HAP-1 (cell line): ENCODE data around the gene TAS1R2.

Source experiments
- DNase-seq, 2 experiments: peaks; one replicate each; pipeline ENCODE4 v3.0.0-alpha.2; 2016 to 2020; ENCODE audit warnings: low spot score in 2 of 2
- H3K27me3 ChIP-seq: fragments of 250-450 bp; sonication (Bioruptor Pico); 2 replicates; pipeline ENCODE4 v1.5.1; 2020; ENCODE audit warnings: low read depth, mild to moderate bottlenecking, moderate library complexity
- H3K36me3 ChIP-seq: fragments of 250-450 bp; sonication (Bioruptor Pico); replicated peaks from 2 replicates; pipeline ENCODE4 v1.5.1; 2020; ENCODE audit warnings: mild to moderate bottlenecking
- H3K4me1 ChIP-seq: fragments of 250-450 bp; sonication (Bioruptor Pico); 2 replicates; pipeline ENCODE4 v1.5.1; 2020; ENCODE audit warnings: mild to moderate bottlenecking
- H3K4me3 ChIP-seq: fragments of 250-450 bp; sonication (Bioruptor Pico); 2 replicates; pipeline ENCODE4 v1.5.1; 2020; ENCODE audit warnings: mild to moderate bottlenecking, moderate library complexity
- H3K9me3 ChIP-seq: fragments of 250-450 bp; sonication (Bioruptor Pico); 2 replicates; pipeline ENCODE4 v1.5.1; 2020; ENCODE audit warnings: mild to moderate bottlenecking, moderate library complexity
- in situ Hi-C: fragments of 300-500 bp; cut with MboI; formaldehyde crosslinking; loops from 3 replicates; pipeline ENCODE4 v1.14.3; 2020; ENCODE audit warnings: low sequenced_read_pairs, inconsistent platforms, mixed read lengths

TAS1R2 gene

DNA sequence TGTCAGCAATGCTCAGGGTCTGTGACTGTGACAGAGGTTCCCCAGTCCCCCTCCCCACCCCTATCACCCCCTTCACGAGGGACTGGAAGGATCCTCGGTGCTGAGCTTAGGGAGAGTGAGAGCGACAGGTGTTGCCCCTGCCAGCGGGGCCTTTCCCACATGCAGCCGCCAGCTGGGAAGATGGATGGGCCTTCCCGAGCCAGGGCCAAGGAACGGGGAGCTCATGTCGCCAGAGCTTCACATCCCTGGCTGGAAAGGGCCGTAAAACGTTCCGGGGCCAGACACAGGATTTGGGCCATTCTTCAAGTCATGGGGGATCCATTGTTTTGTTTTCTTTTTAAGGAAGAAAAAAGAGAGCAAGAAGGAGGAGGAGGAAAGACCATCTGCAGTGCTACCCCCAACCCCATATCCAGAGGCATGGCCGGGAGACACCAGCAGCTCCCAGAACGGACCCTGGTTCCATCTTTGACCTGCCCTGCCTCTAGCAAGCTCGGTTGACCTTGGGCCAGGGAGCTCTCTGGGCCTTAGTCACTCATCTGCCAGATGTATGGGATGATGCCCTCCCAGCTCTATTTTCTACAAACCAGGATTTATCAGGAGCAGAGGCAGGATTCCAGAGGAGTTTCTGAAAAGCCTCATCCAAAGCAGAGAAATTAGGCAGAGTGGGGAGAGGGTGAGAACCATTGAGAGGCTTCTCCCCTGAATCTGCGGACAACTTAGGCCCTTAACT is 54.1 kb downstream of the TAS1R2 start:
- in situ Hi-C loops = no loop called here
- no peak for DNase-seq
- H3K4me1 ChIP-seq = no peaks in the 10 kb centered on the region
- H3K9me3 ChIP-seq = no peaks in the 10 kb centered on the region
- H3K36me3 ChIP-seq = no peaks in the 10 kb centered on the region
- H3K4me3 ChIP-seq = no peak overlapping the region
- no peaks in the 10 kb centered on the region; the same call in 1 of the 2 replicates for H3K27me3 ChIP-seq

- H3K4me1 ChIP-seq = no peaks in the 10 kb centered on the region
- no peaks in the 10 kb centered on the region; the same call in 1 of the 2 replicates for H3K27me3 ChIP-seq
- DNase-seq = no peak
- in situ Hi-C loops = no loop called here
- H3K36me3 ChIP-seq = no peaks in the 10 kb centered on the region
- no peaks in the 10 kb centered on the region for H3K9me3 ChIP-seq
- H3K4me3 ChIP-seq = no peak overlapping the region
Measured at GRCh38 chr1:18803851-18804250, 55.6 kb downstream of the TAS1R2 start.

GRCh38 chr1:18803151-18803791 is 56.2 kb downstream of the TAS1R2 start:
- H3K27me3 ChIP-seq = no peaks in the 10 kb centered on the region; the same call in 1 of the 2 replicates
- in situ Hi-C loops = no loop called here
- no peaks in the 10 kb centered on the region for H3K36me3 ChIP-seq
- no peak for DNase-seq
- no peaks in the 10 kb centered on the region for H3K4me1 ChIP-seq
- H3K4me3 ChIP-seq = no peak overlapping the region
- no peaks in the 10 kb centered on the region for H3K9me3 ChIP-seq

- no peak overlapping the region for H3K4me3 ChIP-seq
- in situ Hi-C loops = no loop called here
- H3K36me3 ChIP-seq = no peaks in the 10 kb centered on the region
- no peak for DNase-seq
- H3K27me3 ChIP-seq = no peaks in the 10 kb centered on the region; the same call in 1 of the 2 replicates
- H3K9me3 ChIP-seq = no peaks in the 10 kb centered on the region
- H3K4me1 ChIP-seq = no peaks in the 10 kb centered on the region
Measured at GRCh38 chr1:18802231-18802630, 57.2 kb downstream of the TAS1R2 start.

- H3K9me3 ChIP-seq = no peaks in the 10 kb centered on the region
- no peak for DNase-seq
- no peak overlapping the region for H3K4me3 ChIP-seq
- in situ Hi-C loops = no loop called here
- H3K4me1 ChIP-seq = no peaks in the 10 kb centered on the region
- no peaks in the 10 kb centered on the region; the same call in 1 of the 2 replicates for H3K27me3 ChIP-seq
- no peaks in the 10 kb centered on the region for H3K36me3 ChIP-seq
Measured at GRCh38 chr1:18800258-18800657, 59.2 kb downstream of the TAS1R2 start.

GRCh38 chr1:18799454-18799853 is 60.0 kb downstream of the TAS1R2 start:
- Histone ChIP-seq H3K36me3 (no peaks in the 10 kb centered on the region), H3K9me3 (no peaks in the 10 kb centered on the region), H3K4me1 (no peaks in the 10 kb centered on the region), H3K27me3 (no peaks in the 10 kb centered on the region; the same call in 1 of the 2 replicates), H3K4me3 (no peak overlapping the region)
- in situ Hi-C loops = no loop called here
- no peak for DNase-seq

- no peaks in the 10 kb centered on the region for H3K9me3 ChIP-seq
- no peak overlapping the region for H3K4me3 ChIP-seq
- H3K27me3 ChIP-seq = no peaks in the 10 kb centered on the region; the same call in 1 of the 2 replicates
- H3K4me1 ChIP-seq = no peaks in the 10 kb centered on the region
- no peak for DNase-seq
- H3K36me3 ChIP-seq = no peaks in the 10 kb centered on the region
- in situ Hi-C loops = no loop called here
Measured at GRCh38 chr1:18798946-18799345, 60.5 kb downstream of the TAS1R2 start.

DNA sequence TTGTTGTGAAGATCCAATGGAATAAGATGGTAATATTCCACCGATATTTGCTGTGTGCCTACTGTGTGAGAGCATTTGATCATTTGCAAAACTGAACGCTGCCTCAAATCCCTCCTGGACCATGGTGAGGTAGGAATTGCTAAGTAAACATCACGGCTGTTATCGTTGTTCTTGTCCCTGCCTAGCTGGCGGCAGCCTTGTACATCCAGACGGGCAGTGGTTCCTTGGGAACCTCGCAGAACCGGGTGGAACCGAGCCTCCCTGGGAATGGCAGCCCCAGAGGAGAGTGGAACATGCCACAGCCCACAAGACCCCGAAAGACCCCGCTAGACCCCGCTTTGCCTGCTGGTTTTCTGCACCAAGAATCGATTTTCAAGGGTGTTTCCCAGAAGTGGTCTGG is 60.9 kb downstream of the TAS1R2 start:
- no peak for DNase-seq
- H3K4me3 ChIP-seq = no peak overlapping the region
- H3K9me3 ChIP-seq = no peaks in the 10 kb centered on the region
- in situ Hi-C loops = no loop called here
- no peaks in the 10 kb centered on the region for H3K4me1 ChIP-seq
- 0 out of 2 replicates have a peak, but pooled peaks cover 2% of the 10 kb centered on the region for H3K27me3 ChIP-seq
- no peaks in the 10 kb centered on the region for H3K36me3 ChIP-seq

GRCh38 chr1:18796950-18797349 is 62.5 kb downstream of the TAS1R2 start:
- no peaks in the 10 kb centered on the region for H3K36me3 ChIP-seq
- in situ Hi-C loops = no loop called here

DNA sequence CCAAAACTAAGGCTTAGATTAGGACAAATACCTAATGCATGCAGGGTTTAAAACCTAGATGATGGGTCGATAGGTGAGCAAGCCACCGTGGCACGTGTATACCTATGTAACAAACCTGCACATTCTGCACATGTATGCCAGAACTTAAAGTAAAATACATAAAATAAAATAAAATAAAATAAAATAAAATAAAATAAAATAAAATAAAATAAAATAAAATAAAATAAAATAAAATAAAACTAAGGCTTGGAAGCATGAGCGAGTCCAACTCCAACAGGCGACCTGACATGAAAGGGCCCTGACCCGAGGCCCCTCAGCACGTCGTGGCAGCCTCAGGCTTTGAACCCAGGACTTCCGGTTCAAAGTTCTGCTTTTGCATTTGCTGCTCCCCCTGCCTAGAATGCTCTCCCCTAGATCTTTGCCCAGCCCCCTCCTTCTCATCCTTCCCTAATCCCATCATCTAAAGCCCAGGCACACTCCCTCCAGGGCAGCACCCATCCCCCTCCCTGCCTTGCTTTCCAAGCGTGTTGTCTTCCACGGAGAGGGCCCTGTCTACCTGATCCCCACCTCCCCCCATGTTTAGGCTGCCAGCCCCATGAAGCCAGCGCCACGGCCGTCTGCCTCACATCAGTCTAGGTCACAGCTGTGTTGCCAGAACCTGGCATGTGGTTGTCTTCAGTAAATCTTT is 64.3 kb downstream of the TAS1R2 start:
- Histone ChIP-seq H3K4me3 (no peak overlapping the region), H3K9me3 (no peaks in the 10 kb centered on the region), H3K36me3 (no peaks in the 10 kb centered on the region), H3K27me3 (peaks cover 15% of the 10 kb centered on the region), H3K4me1 (no peaks in the 10 kb centered on the region)
- in situ Hi-C loops = no loop called here
- DNase-seq = no peak

More at GRCh38 chr1:18796950-18797349, 62.5 kb downstream of the TAS1R2 start:
- Histone ChIP-seq H3K27me3 (peaks cover 9% of the 10 kb centered on the region; the same call in 1 of the 2 replicates), H3K9me3 (no peaks in the 10 kb centered on the region), H3K4me3 (no peak overlapping the region), H3K4me1 (no peaks in the 10 kb centered on the region)
- DNase-seq = no peak

DNA sequence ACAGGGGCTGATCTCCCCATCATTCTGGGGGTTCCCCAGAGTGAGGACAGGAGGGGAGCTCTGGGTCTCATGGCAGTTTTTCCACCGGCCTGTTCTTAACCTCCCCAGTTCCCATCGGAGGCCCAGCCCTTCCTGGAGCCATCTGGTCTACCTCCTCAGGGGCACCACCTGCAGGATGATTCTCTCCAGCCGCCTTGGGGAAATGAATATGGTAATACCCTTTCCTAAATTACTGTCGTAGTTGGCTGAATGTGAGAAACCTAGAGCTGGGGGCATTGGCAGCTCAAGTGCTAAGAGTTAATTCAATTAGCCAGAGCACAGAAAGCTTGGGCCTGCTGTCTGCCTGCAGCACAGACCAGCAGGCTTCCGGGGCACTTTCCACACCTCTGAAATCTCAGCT is 64.9 kb downstream of the TAS1R2 start:
- no peaks in the 10 kb centered on the region for H3K4me1 ChIP-seq
- no peaks in the 10 kb centered on the region for H3K9me3 ChIP-seq
- in situ Hi-C loops = no loop called here
- H3K27me3 ChIP-seq = peaks cover 21% of the 10 kb centered on the region
- H3K4me3 ChIP-seq = no peak overlapping the region
- DNase-seq = peak in 1 of 2 experiments; percentile 28
- H3K36me3 ChIP-seq = no peaks in the 10 kb centered on the region

GRCh38 chr1:18794051-18794450 is 65.4 kb downstream of the TAS1R2 start:
- DNase-seq = no peak
- H3K36me3 ChIP-seq = no peaks in the 10 kb centered on the region
- in situ Hi-C loops = no loop called here
- no peaks in the 10 kb centered on the region for H3K9me3 ChIP-seq
- H3K4me1 ChIP-seq = no peaks in the 10 kb centered on the region
- H3K4me3 ChIP-seq = no peak overlapping the region
- H3K27me3 ChIP-seq = peaks cover 22% of the 10 kb centered on the region

- Histone ChIP-seq H3K4me3 (no peak overlapping the region), H3K4me1 (no peaks in the 10 kb centered on the region), H3K9me3 (no peaks in the 10 kb centered on the region), H3K36me3 (no peaks in the 10 kb centered on the region), H3K27me3 (peaks cover 22% of the 10 kb centered on the region)
- no peak for DNase-seq
- in situ Hi-C loops = no loop called here
Measured at GRCh38 chr1:18793164-18793563, 66.3 kb downstream of the TAS1R2 start.

- no peaks in the 10 kb centered on the region for H3K4me1 ChIP-seq
- H3K36me3 ChIP-seq = no peaks in the 10 kb centered on the region
- no peak overlapping the region for H3K4me3 ChIP-seq
- peaks cover 22% of the 10 kb centered on the region for H3K27me3 ChIP-seq
- no peaks in the 10 kb centered on the region for H3K9me3 ChIP-seq
- no peak for DNase-seq
- in situ Hi-C loops = no loop called here
Measured at GRCh38 chr1:18792747-18793146, 66.7 kb downstream of the TAS1R2 start.
